Activated CD4-positive, CD25-positive, alpha-beta regulatory T cell treated with anti-CD3 and anti-CD28 coated beads, Interleukin-2, amount 50 U/mL, for 72 hours (primary cell): ENCODE data around the gene DAZ2.
"Not testable (repeated sequence)": the region's sequence is repeated elsewhere in the genome, so short reads cannot be mapped to it uniquely, and the experiment has no call there.

ENCODE experiments used
- DNase-seq: peaks from one replicate; pipeline ENCODE4 v3.0.0; 2021

DAZ2 gene

GRCh38 chrY:23219233-23219632 lies at the start of gene DAZ2:
TSS of gene DAZ2 (plus strand) at chrY:23219533. CDS start at chrY:23219741, 208 bp downstream.
- DNase-seq: not testable (repeated sequence)

GRCh38 chrY:23198908-23199307 lies 20.4 kb upstream of the DAZ2 start, which contains the start of gene DAZ1:
TSS of gene DAZ1 (minus strand) at chrY:23199008. CDS start at chrY:23198800, 208 bp downstream.
- not testable (repeated sequence) for DNase-seq

GRCh38 chrY:23207455-23207854 lies 11.9 kb upstream of the DAZ2 start:
- not testable (repeated sequence) for DNase-seq

GRCh38 chrY:23209802-23210495 lies 9.4 kb upstream of the DAZ2 start:
- DNase-seq: not testable (repeated sequence)

GRCh38 chrY:23210681-23211080 lies 8.7 kb upstream of the DAZ2 start:
- DNase-seq: not testable (repeated sequence)
